ENCODE results near the gene NUP214. TPM values are rescaled to one million over a fixed set of nuclear protein-coding genes. Genes with fewer than 3 reads are reported as not detected.

NUP214 gene
- total and polyA plus RNA-seq, 2 of the 4 experiments (the other 2 are of a cell fraction) = 7.9 to 13.4 TPM

DNA sequence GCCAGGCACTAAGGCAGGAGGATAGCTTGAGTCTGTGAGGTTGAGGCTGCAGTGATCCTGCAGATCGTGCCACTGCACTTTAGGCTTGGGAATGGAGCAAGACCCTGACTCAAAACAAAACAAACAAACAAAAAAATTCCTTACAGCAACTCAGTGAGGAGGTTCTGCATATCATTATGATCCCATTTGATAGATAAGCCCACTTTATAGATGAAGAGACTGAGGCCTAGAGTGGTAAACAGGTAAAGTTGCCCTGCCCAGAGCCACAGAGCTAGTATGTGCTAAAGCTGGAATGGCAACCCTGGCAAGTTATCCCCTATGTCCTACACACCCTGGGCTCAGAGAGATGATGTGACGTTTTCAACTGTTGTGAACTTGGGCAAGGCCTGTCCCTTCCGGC is 21.9 kb upstream of the NUP214 start:
- Histone ChIP-seq H3K23ac (ENCODE audit: low read depth, low read length) (no peak overlapping the region), H2AK9ac (replicated peaks; ENCODE audit: low read depth, low read length, poor library complexity) (no peak overlapping the region), H2BK20ac (ENCODE audit: low read depth, low read length) (no peak overlapping the region), H3K79me1 (ENCODE audit: low read depth in 1 of 2, low read length in 2 of 2) (no peaks in the 10 kb centered on the region), H4K20me1 (ENCODE audit: insufficient read depth, low read length) (no peaks in the 10 kb centered on the region), H2AFZ (replicated peaks; ENCODE audit: low read length, poor library complexity) (no peak overlapping the region), H3K4ac (ENCODE audit: low read depth, low read length) (no peak overlapping the region), H4K91ac (ENCODE audit: insufficient read depth, low read depth, low read length) (no peak overlapping the region), H2AK5ac (ENCODE audit: low read depth, low read length) (no peak overlapping the region), H3K9me3 (ENCODE audit: control insufficient read depth, insufficient read depth, low read length) (no peaks in the 10 kb centered on the region), H3K14ac (replicated peaks; ENCODE audit: low read depth, low read length) (no peak overlapping the region), H3K27me3 (ENCODE audit: control insufficient read depth, insufficient read depth, low read length) (peaks cover 27% of the 10 kb centered on the region), H3K4me2 (ENCODE audit: low read depth, low read length) (no peak overlapping the region), H3K4me1 (ENCODE audit: control insufficient read depth, insufficient read depth, low read length) (0 out of 2 replicates have a peak, but pooled peaks cover 2% of the 10 kb centered on the region), H2BK5ac (ENCODE audit: low read depth, low read length, poor library complexity, severe bottlenecking) (no peak overlapping the region), H3K4me3 (ENCODE audit: insufficient read depth, low read depth, low read length) (no peak overlapping the region), H3K56ac (ENCODE audit: extremely low read depth, insufficient read depth, low read length) (no peak overlapping the region), H3K18ac (ENCODE audit: low read depth, low read length) (no peak overlapping the region), H3K36me3 (ENCODE audit: control insufficient read depth, insufficient read depth, low read length) (no peaks in the 10 kb centered on the region), H3K9ac (ENCODE audit: low read depth, low read length) (no peak overlapping the region), H2BK120ac (ENCODE audit: low read depth, low read length) (no peak overlapping the region), H2BK15ac (ENCODE audit: low read depth, low read length) (no peak overlapping the region), H3K27ac (ENCODE audit: insufficient read depth, low read length) (no peak overlapping the region), H4K8ac (ENCODE audit: low read depth in 2 of 2, low read length in 2 of 2) (no peak overlapping the region), H3K9me1 (ENCODE audit: insufficient read depth, low read length) (no peaks in the 10 kb centered on the region), H4K5ac (ENCODE audit: low read depth, low read length) (no peak overlapping the region)
- TF ChIP-seq RCOR1 (IDR thresholded peaks at IDR 0.05; ENCODE audit: insufficient replicate concordance, low read length) (no peak), NFE2L2 (IDR thresholded peaks at IDR 0.05; ENCODE audit: low read depth, low read length) (no peak), RFX5 (IDR thresholded peaks at IDR 0.05; ENCODE audit: low read depth, low read length) (no peak), MXI1 (IDR thresholded peaks at IDR 0.05; ENCODE audit: borderline replicate concordance, low read depth, low read length) (no peak), MAZ (IDR thresholded peaks at IDR 0.05; ENCODE audit: borderline replicate concordance, low read depth, low read length) (no peak), SMC3 (IDR thresholded peaks at IDR 0.05; ENCODE audit: low read depth, low read length) (no peak), RAD21 (IDR thresholded peaks at IDR 0.05; ENCODE audit: low read length) (no peak), CEBPB (IDR thresholded peaks at IDR 0.05; ENCODE audit: low read depth, low read length) (no peak), MAFK (IDR thresholded peaks at IDR 0.05; ENCODE audit: low read depth, low read length) (no peak), POLR2A (IDR thresholded peaks at IDR 0.05; ENCODE audit: low read depth, low read length) (no peak), FOS (IDR thresholded peaks at IDR 0.05; ENCODE audit: low read depth, low read length) (no peak), BHLHE40 (IDR thresholded peaks at IDR 0.05; ENCODE audit: low read depth, low read length) (no peak), CHD1 (IDR thresholded peaks at IDR 0.05; ENCODE audit: low read depth, low read length) (no peak)
- TF ChIP-seq, protein P1, sequence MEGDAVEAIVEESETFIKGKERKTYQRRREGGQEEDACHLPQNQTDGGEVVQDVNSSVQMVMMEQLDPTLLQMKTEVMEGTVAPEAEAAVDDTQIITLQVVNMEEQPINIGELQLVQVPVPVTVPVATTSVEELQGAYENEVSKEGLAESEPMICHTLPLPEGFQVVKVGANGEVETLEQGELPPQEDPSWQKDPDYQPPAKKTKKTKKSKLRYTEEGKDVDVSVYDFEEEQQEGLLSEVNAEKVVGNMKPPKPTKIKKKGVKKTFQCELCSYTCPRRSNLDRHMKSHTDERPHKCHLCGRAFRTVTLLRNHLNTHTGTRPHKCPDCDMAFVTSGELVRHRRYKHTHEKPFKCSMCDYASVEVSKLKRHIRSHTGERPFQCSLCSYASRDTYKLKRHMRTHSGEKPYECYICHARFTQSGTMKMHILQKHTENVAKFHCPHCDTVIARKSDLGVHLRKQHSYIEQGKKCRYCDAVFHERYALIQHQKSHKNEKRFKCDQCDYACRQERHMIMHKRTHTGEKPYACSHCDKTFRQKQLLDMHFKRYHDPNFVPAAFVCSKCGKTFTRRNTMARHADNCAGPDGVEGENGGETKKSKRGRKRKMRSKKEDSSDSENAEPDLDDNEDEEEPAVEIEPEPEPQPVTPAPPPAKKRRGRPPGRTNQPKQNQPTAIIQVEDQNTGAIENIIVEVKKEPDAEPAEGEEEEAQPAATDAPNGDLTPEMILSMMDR (conservative IDR thresholded peaks at IDR 0.05; ENCODE audit: low read depth, low read length) = no peak
- TF ChIP-seq, protein P2, sequence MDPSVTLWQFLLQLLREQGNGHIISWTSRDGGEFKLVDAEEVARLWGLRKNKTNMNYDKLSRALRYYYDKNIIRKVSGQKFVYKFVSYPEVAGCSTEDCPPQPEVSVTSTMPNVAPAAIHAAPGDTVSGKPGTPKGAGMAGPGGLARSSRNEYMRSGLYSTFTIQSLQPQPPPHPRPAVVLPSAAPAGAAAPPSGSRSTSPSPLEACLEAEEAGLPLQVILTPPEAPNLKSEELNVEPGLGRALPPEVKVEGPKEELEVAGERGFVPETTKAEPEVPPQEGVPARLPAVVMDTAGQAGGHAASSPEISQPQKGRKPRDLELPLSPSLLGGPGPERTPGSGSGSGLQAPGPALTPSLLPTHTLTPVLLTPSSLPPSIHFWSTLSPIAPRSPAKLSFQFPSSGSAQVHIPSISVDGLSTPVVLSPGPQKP (IDR thresholded peaks at IDR 0.05; ENCODE audit: borderline replicate concordance, low read depth, low read length) = no peak
- TF ChIP-seq, protein P3, sequence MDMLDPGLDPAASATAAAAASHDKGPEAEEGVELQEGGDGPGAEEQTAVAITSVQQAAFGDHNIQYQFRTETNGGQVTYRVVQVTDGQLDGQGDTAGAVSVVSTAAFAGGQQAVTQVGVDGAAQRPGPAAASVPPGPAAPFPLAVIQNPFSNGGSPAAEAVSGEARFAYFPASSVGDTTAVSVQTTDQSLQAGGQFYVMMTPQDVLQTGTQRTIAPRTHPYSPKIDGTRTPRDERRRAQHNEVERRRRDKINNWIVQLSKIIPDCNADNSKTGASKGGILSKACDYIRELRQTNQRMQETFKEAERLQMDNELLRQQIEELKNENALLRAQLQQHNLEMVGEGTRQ (IDR thresholded peaks at IDR 0.05; ENCODE audit: low read depth, low read length) = no peak
- ATAC-seq (ENCODE audit: low read depth) (no peak), DNase-seq (no peak)
- WGBS, 2 experiments (ENCODE audit: extremely low coverage in 2 of 2, insufficient read length in 1 of 2) = no CpG with 5 or more reads among the region's 3 CpGs
- no TSS peak for BruUV-seq (replicated peaks)
- ChIA-PET POLR2A (ENCODE audit: unreplicated experiment) (no interaction called here), CTCF (no interaction called here)
- in situ Hi-C loops (cut with MboI; ENCODE audit: low sequenced_read_pairs) = no loop called here
- dilution Hi-C loops (cut with HindIII; ENCODE audit: low sequenced_read_pairs, unreplicated experiment) = no loop called here
- intact Hi-C loops (cut with micrococcal nuclease) = no loop called here
